K562 (cell line): Measurements from ENCODE around the gene SMG6. TPM values are rescaled to one million over a fixed set of nuclear protein-coding genes. Genes with fewer than 3 reads are reported as not detected.
A peak's percentile ranks its signal among the peaks of the same experiment; 100 is the strongest.

ENCODE experiments used
- BHLHE40 ChIP-seq: IDR thresholded peaks from 2 replicates; pipeline ENCODE4 v1.6.1; 2011; ENCODE audit warnings: low read length, improper control_type of control experiment
- CUX1 ChIP-seq: fragments of 200-800 bp; sonication (Bioruptor generic); IDR thresholded peaks from 2 replicates; pipeline ENCODE4 v1.6.1; 2016; ENCODE audit warnings: missing genetic modification characterization, missing compliant biosample characterization
- E2F3 ChIP-seq: fragments of 250-450 bp; sonication (Bioruptor Pico); IDR thresholded peaks from 2 replicates; pipeline ENCODE4 v1.4.0; 2020; ENCODE audit warnings: mild to moderate bottlenecking
- E2F5 ChIP-seq: sonication (generic); formaldehyde crosslinking; IDR thresholded peaks from 2 replicates; pipeline ENCODE4 v1.8.0; 2022; ENCODE audit warnings: mild to moderate bottlenecking, missing genetic modification reagents
- EGR1 ChIP-seq: fragments of 450-650 bp; conservative IDR thresholded peaks from 2 replicates; pipeline ENCODE4 v1.6.1; 2017; ENCODE audit warnings: mild to moderate bottlenecking
- EWSR1 ChIP-seq: fragments of 450-650 bp; IDR thresholded peaks from 2 replicates; pipeline ENCODE4 v1.6.1; 2018; ENCODE audit warnings: borderline replicate concordance, mild to moderate bottlenecking, low read depth, moderate library complexity; ENCODE audit not compliant: partially characterized antibody
- FOSL1 ChIP-seq: fragments of 200-800 bp; sonication (Bioruptor generic); conservative IDR thresholded peaks from 2 replicates; pipeline ENCODE4 v1.6.1; 2016; ENCODE audit warnings: missing genetic modification characterization, missing compliant biosample characterization
- HDAC2 ChIP-seq: fragments of 450-650 bp; IDR thresholded peaks from 2 replicates; pipeline ENCODE4 v1.6.1; 2016; ENCODE audit warnings: mild to moderate bottlenecking
- MAFG ChIP-seq: fragments of 450-650 bp; conservative IDR thresholded peaks from 2 replicates; pipeline ENCODE4 v1.6.1; 2016; ENCODE audit warnings: missing genetic modification characterization, missing compliant biosample characterization
- NFIC ChIP-seq: fragments of 450-650 bp; IDR thresholded peaks from 2 replicates; pipeline ENCODE4 v1.6.1; 2017; ENCODE audit warnings: mild to moderate bottlenecking, inconsistent platforms
- POLR2A ChIP-seq: fragments of 450-650 bp; conservative IDR thresholded peaks from 2 replicates; pipeline ENCODE4 v1.6.1; 2016
- RFX7 ChIP-seq: fragments of 250-450 bp; sonication (Bioruptor Pico); IDR thresholded peaks from 2 replicates; pipeline ENCODE4 v1.5.1; 2021; ENCODE audit warnings: mild to moderate bottlenecking
- VEZF1 ChIP-seq: fragments of 200-800 bp; sonication (Bioruptor generic); IDR thresholded peaks from 2 replicates; pipeline ENCODE4 v1.6.1; 2017; ENCODE audit warnings: missing genetic modification characterization, missing compliant biosample characterization
- ZNF146 ChIP-seq: IDR thresholded peaks from one replicate; pipeline ENCODE4 v1.6.1; 2018; ENCODE audit warnings: missing compliant biosample characterization; ENCODE audit not compliant: unreplicated experiment
- ZNF232 ChIP-seq: sonication (generic); formaldehyde crosslinking; IDR thresholded peaks from 2 replicates; pipeline ENCODE4 v1.8.0; 2022; ENCODE audit warnings: mild to moderate bottlenecking, missing genetic modification reagents
- ZNF354B ChIP-seq: fragments of 250-450 bp; sonication (Bioruptor Pico); IDR thresholded peaks from 2 replicates; pipeline ENCODE4 v1.4.0; 2020
- ZNF696 ChIP-seq: fragments of 250-450 bp; sonication (Bioruptor Pico); conservative IDR thresholded peaks from 2 replicates; pipeline ENCODE4 v1.4.0; 2020; ENCODE audit warnings: mild to moderate bottlenecking, moderate library complexity
- ZNF707 ChIP-seq: fragments of 250-450 bp; sonication (Bioruptor Pico); conservative IDR thresholded peaks from 2 replicates; pipeline ENCODE4 v1.8.0; 2022; ENCODE audit warnings: inconsistent platforms, mild to moderate bottlenecking, moderate library complexity
- polyA plus RNA-seq, 8 experiments: library from polyadenylated mRNA; depleted of rRNA in 4 of 8; stranded (reverse) in 5 of 8; unstranded in 3 of 8; fragments of >200 nt; fragmentation: Nextera tagmentation in 2 of 8; fragmentation: Illumina TruSeq in 1 of 8; extraction: Ambion mirVana in 2 of 8; extraction: Trizol in 1 of 8; gene quantifications; 2 replicates each; pipeline versions ENCODE4 v1.2.1 to v1.2.3, GENCODE V29; 2011 to 2014; ENCODE audit warnings: inconsistent platforms in 1 of 8, missing spikeins in 1 of 8
- total RNA-seq, 7 experiments: library from RNA; depleted of rRNA in 6 of 7; stranded (reverse); fragments of >200 nt in 6 of 7; fragmentation: Illumina TruSeq in 2 of 7; extraction: Trizol in 2 of 7; gene quantifications; 2 replicates each; pipeline versions ENCODE4 v1.2.1 to v1.2.3, GENCODE V29; 2011 to 2021; ENCODE audit warnings: low replicate concordance in 1 of 7
- TF ChIP-seq, protein P1 (sequence below): fragments of 150-350 bp; conservative IDR thresholded peaks from 2 replicates; pipeline ENCODE4 v1.6.1; 2014; ENCODE audit warnings: low read length

The SMG6 gene
- total and polyA plus RNA-seq, 9 of the 15 experiments (the other 6 are each of a cell fraction or from before 2014, with no cell fraction given): 0.44 to 13.9 (median 6.0) TPM

DNA sequence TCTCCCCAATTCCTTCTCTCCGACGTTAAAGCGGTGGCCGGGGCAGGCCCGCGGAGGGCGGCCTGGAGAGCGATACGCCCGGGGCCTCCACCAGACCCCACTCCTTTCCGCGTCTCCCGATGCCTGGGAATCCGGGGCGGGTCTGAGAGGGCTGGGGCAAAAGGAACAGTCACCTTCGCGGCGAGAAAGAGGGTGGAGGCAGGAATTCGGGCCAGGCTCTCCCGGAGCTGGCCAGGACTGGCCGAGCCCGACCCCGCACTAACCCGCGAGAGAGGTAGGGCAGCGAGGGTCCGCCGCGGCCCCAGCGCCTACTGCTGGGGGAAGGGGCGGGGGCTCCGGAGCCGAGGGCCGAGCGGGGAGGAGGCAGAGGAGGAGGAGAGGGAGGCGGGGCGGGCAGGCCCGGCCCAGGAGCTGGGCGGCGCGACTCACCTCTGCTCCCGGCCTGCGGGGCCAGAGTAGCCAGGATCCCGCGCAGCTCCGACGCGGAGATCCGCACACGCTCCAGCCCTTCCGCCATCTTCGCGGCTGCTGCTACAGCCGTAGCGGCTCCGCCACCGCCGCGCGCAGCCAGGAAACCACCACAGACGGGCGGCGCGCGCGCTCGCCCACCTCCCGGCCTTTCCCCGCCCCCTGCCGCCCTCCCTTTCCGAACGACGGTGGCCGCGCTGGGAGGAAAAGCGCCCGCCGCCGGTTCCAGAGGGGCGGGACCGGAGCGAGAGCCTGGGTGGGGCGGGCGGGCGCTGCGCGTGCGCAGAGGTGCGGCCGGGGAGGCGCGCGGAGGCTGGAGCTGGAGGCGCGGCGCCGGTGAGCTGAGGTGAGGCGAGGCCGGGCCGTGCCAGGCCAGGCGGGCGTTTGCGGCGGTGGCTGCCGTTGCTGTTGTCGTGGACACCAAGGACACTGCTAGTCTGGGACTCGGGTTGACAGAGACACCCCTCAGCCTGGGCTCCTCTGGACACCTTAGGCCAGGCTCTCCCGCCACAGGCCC is at the start of gene SMG6, which contains the start of gene SRR (continued):
- TF ChIP-seq, protein P1, sequence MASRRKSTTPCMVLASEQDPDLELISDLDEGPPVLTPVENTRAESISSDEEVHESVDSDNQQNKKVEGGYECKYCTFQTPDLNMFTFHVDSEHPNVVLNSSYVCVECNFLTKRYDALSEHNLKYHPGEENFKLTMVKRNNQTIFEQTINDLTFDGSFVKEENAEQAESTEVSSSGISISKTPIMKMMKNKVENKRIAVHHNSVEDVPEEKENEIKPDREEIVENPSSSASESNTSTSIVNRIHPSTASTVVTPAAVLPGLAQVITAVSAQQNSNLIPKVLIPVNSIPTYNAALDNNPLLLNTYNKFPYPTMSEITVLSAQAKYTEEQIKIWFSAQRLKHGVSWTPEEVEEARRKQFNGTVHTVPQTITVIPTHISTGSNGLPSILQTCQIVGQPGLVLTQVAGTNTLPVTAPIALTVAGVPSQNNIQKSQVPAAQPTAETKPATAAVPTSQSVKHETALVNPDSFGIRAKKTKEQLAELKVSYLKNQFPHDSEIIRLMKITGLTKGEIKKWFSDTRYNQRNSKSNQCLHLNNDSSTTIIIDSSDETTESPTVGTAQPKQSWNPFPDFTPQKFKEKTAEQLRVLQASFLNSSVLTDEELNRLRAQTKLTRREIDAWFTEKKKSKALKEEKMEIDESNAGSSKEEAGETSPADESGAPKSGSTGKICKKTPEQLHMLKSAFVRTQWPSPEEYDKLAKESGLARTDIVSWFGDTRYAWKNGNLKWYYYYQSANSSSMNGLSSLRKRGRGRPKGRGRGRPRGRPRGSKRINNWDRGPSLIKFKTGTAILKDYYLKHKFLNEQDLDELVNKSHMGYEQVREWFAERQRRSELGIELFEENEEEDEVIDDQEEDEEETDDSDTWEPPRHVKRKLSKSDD: no peak
- TF ChIP-seq E2F5 (no peak), ZNF146 (CRISPR knock-in tag) (no peak), ZNF354B (CRISPR knock-in tag) (no peak), VEZF1 (CRISPR knock-in tag) (peak; percentile 96), NFIC (0 out of 2 replicates have a peak, but pooled peaks have one; percentile 12), ZNF707 (CRISPR knock-in tag) (no peak), FOSL1 (no peak), EGR1 (peak; percentile 68), CUX1 (no peak), HDAC2 (no peak), EWSR1 (no peak), E2F3 (CRISPR knock-in tag) (no peak), POLR2A (peak; percentile 83), MAFG (tag) (no peak), BHLHE40 (no peak), ZNF696 (CRISPR knock-in tag) (no peak), ZNF232 (CRISPR knock-in tag) (no peak), RFX7 (CRISPR knock-in tag) (no peak)
